ENCODE results near the gene ARHGAP28. TPM values are rescaled to one million over a fixed set of nuclear protein-coding genes. Genes with fewer than 3 reads are reported as not detected.

ARHGAP28 gene
- total RNA-seq, 4 donors from 2014 or later: 3.6 to 7.8 (median 6.0) TPM

GRCh38 chr18:6785001-6785400 lies 55.5 kb downstream of the ARHGAP28 start:
- Histone ChIP-seq H3K27me3 (no peaks in the 10 kb centered on the region), H3K9me3 (no peaks in the 10 kb centered on the region), H3K27ac (no peak overlapping the region), H3K4me3 (no peak overlapping the region), H3K4me1 (peaks cover 0 to 13% (median 6%) of the 10 kb centered on the region in 4 donors), H3K36me3 (no peaks in the 10 kb centered on the region)
- TF ChIP-seq POLR2A (IDR thresholded peaks at IDR 0.05): no peak
- WGBS, 2 donors: 47 to 49% methylated on average over 2 of the region's 2 CpGs
- no peak for DNase-seq (ENCODE audit: low spot score in 2 of 2)

GRCh38 chr18:6785411-6785810 lies 55.9 kb downstream of the ARHGAP28 start:
- Histone ChIP-seq H3K4me1 (peaks cover 0 to 13% (median 6%) of the 10 kb centered on the region in 4 donors), H3K9me3 (no peaks in the 10 kb centered on the region), H3K27ac (no peak overlapping the region), H3K36me3 (no peaks in the 10 kb centered on the region), H3K27me3 (no peaks in the 10 kb centered on the region), H3K4me3 (no peak overlapping the region)
- DNase-seq (ENCODE audit: low spot score in 2 of 2): no peak
- 91 to 94% methylated on average over 3 of the region's 3 CpGs for WGBS, 2 donors
- TF ChIP-seq CTCF (IDR thresholded peaks at IDR 0.05) (no peak), POLR2A (IDR thresholded peaks at IDR 0.05) (no peak), EP300 (IDR thresholded peaks at IDR 0.05) (no peak)

- H3K4me1 ChIP-seq: no peaks in the 10 kb centered on the region
- 36 to 54% methylated on average over 5 of the region's 5 CpGs for WGBS, 2 donors
- no peak overlapping the region for H3K4me3 ChIP-seq
- TF ChIP-seq EP300 (IDR thresholded peaks at IDR 0.05): no peak
- no peak for TF ChIP-seq CTCF (IDR thresholded peaks at IDR 0.05)
- TF ChIP-seq POLR2A (IDR thresholded peaks at IDR 0.05): no peak
- no peaks in the 10 kb centered on the region for H3K27me3 ChIP-seq
- no peaks in the 10 kb centered on the region for H3K9me3 ChIP-seq
- H3K36me3 ChIP-seq: no peaks in the 10 kb centered on the region
- H3K27ac ChIP-seq: no peak overlapping the region
- no peak for DNase-seq (ENCODE audit: low spot score in 2 of 2)
These were observed 62.9 kb downstream of the ARHGAP28 start for GRCh38 chr18:6792391-6792790.

- WGBS, 2 donors: 89 to 91% methylated on average over 5 of the region's 5 CpGs
- H3K9me3 ChIP-seq: no peaks in the 10 kb centered on the region
- H3K4me3 ChIP-seq: no peak overlapping the region
- H3K27me3 ChIP-seq: no peaks in the 10 kb centered on the region
- TF ChIP-seq POLR2A (IDR thresholded peaks at IDR 0.05): no peak
- TF ChIP-seq EP300 (IDR thresholded peaks at IDR 0.05): no peak
- TF ChIP-seq CTCF (IDR thresholded peaks at IDR 0.05): no peak
- H3K27ac ChIP-seq: no peak overlapping the region
- no peaks in the 10 kb centered on the region for H3K36me3 ChIP-seq
- no peak for DNase-seq (ENCODE audit: low spot score in 2 of 2)
- no peaks in the 10 kb centered on the region for H3K4me1 ChIP-seq
These were observed 63.9 kb downstream of the ARHGAP28 start for GRCh38 chr18:6793455-6793854.

- no peak overlapping the region for H3K4me3 ChIP-seq
- DNase-seq (ENCODE audit: low spot score in 2 of 2): no peak
- TF ChIP-seq CTCF (IDR thresholded peaks at IDR 0.05) (no peak), EP300 (IDR thresholded peaks at IDR 0.05) (no peak), POLR2A (IDR thresholded peaks at IDR 0.05) (no peak)
- no peaks in the 10 kb centered on the region for H3K36me3 ChIP-seq
- WGBS, 2 donors: 83 to 84% methylated on average over 2 of the region's 2 CpGs
- no peaks in the 10 kb centered on the region for H3K4me1 ChIP-seq
- no peaks in the 10 kb centered on the region for H3K9me3 ChIP-seq
- no peaks in the 10 kb centered on the region for H3K27me3 ChIP-seq
- H3K27ac ChIP-seq: no peak overlapping the region
These were observed 64.5 kb downstream of the ARHGAP28 start for GRCh38 chr18:6793986-6794385.

GRCh38 chr18:6795307-6795706 lies 65.8 kb downstream of the ARHGAP28 start:
- TF ChIP-seq CTCF (IDR thresholded peaks at IDR 0.05): no peak
- TF ChIP-seq POLR2A (IDR thresholded peaks at IDR 0.05): no peak
- no peak for TF ChIP-seq EP300 (IDR thresholded peaks at IDR 0.05)
- DNase-seq (ENCODE audit: low spot score in 2 of 2): no peak
- H3K9me3 ChIP-seq: no peaks in the 10 kb centered on the region
- H3K4me1 ChIP-seq: no peaks in the 10 kb centered on the region
- H3K27ac ChIP-seq: no peak overlapping the region
- H3K4me3 ChIP-seq: no peak overlapping the region
- no peaks in the 10 kb centered on the region for H3K36me3 ChIP-seq
- H3K27me3 ChIP-seq: no peaks in the 10 kb centered on the region
- 42 to 69% methylated on average over 4 of the region's 4 CpGs for whole genome bisulfite sequencing, 2 donors
